Spinal cord (tissue), 10 donors: ENCODE results near the gene SLMAP. TPM values are rescaled to one million over a fixed set of nuclear protein-coding genes. Genes with fewer than 3 reads are reported as not detected.
"Not testable (repeated sequence)": the region's sequence is repeated elsewhere in the genome, so short reads cannot be mapped to it uniquely, and the experiment has no call there.

ENCODE experiments used
- DNase-seq, 6 donors: peaks; one replicate each; pipeline versions ENCODE4 v3.0.0 to v3.0.0-alpha.2; 2013 to 2015; ENCODE audit warnings: low spot score in 6 of 6, low read depth in 4 of 6
- H3K27ac ChIP-seq: one replicate; pipeline ENCODE4 v1.5.1; 2013; ENCODE audit warnings: low read depth, low read length, control low read depth
- H3K27me3 ChIP-seq: one replicate; pipeline ENCODE4 v1.6.1; 2013; ENCODE audit warnings: low read length; ENCODE audit not compliant: control insufficient read depth, insufficient read depth
- H3K36me3 ChIP-seq: one replicate; pipeline ENCODE4 v1.6.1; 2013; ENCODE audit warnings: low read length; ENCODE audit not compliant: control insufficient read depth, insufficient read depth
- H3K4me1 ChIP-seq: one replicate; pipeline ENCODE4 v1.6.1; 2013; ENCODE audit warnings: low read length; ENCODE audit not compliant: control insufficient read depth, insufficient read depth
- H3K4me3 ChIP-seq: one replicate; pipeline ENCODE4 v1.5.1; 2013; ENCODE audit warnings: low read depth, low read length, control low read depth
- H3K9me3 ChIP-seq: one replicate; pipeline ENCODE4 v1.6.1; 2013; ENCODE audit warnings: low read length; ENCODE audit not compliant: control insufficient read depth, insufficient read depth
- WGBS: methylation state at CpG from one replicate; pipeline ENCODE4 v1.1.5; 2013; ENCODE audit warnings: missing lambda C conversion rate; ENCODE audit not compliant: insufficient coverage; 5-methylcytosine and 5-hydroxymethylcytosine counted together
- polyA plus RNA-seq, 2 donors: library from polyadenylated mRNA; unstranded; fragments of 120-200 nt; gene quantifications; one replicate each; pipeline ENCODE4 v1.2.1, GENCODE V29; 2013; ENCODE audit not compliant: insufficient read length in 2 of 2
- total RNA-seq, 2 donors: library from RNA; depleted of rRNA in 1 of 2; stranded (reverse); fragments of 120-200 nt in 1 of 2; fragments of >200 nt in 1 of 2; gene quantifications; one replicate each; pipeline versions ENCODE4 v1.2.3 to v1.2.4, GENCODE V29; 2013 to 2014
- donor health status: healthy.

SLMAP gene
- total and polyA plus RNA-seq, 4 donors: 36.3 to 80.9 (median 40.6) TPM

DNA sequence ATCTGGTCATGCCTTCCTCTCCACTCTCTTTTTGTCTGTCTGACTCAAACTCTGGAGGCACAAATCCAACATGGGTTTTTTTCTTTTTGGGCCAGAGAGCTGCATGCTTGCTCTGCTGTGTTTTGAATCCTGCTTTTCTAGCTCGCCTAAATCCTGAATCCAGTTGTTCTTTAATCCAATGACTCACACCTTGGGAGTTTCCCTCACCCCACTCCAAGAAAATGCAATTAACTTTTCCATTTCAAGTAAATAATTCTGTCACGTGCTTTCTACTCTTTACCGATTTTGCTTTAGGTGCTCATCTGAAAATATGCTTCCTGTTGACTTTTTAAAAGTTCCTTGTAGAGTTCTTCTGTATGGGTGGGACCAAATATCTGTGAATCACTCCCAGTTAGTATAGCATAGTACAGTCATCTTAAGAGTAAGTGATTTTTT lies 47.6 kb downstream of the SLMAP start:
- no peak overlapping the region for H3K4me3 ChIP-seq
- no peaks in the 10 kb centered on the region for H3K27me3 ChIP-seq
- H3K9me3 ChIP-seq: no peaks in the 10 kb centered on the region
- H3K36me3 ChIP-seq: no peaks in the 10 kb centered on the region
- DNase-seq: peak in 1 of 6 donors; percentile 49
- 33% methylated on average over 1 of the region's 3 CpGs for WGBS
- peak overlapping the region; percentile 6 for H3K27ac ChIP-seq
- H3K4me1 ChIP-seq: peaks cover 7% of the 10 kb centered on the region

DNA sequence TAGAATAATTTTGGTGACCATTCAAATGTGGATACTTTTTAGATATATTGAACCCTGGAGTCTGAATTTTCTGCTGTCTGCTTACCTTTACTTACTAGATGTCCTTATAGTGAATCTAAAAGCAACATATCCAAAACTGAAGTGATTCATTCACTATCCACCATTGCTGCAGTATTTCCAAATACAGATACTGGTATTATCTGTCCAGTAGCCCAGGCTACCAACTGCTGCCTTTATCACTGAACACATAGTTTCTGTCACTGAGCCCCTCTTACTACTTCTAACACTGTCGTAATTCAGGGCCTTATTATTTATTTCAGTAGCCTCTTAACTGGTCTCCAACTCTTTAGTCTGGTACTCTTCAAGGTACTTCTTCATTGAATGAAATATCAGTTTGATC lies 49.2 kb downstream of the SLMAP start:
- H3K27ac ChIP-seq: no peak overlapping the region
- no peaks in the 10 kb centered on the region for H3K9me3 ChIP-seq
- H3K27me3 ChIP-seq: no peaks in the 10 kb centered on the region
- WGBS: 100% methylated on average over 1 of the region's 1 CpG
- H3K4me3 ChIP-seq: no peak overlapping the region
- H3K4me1 ChIP-seq: peaks cover 16% of the 10 kb centered on the region
- DNase-seq: no peak
- H3K36me3 ChIP-seq: peaks cover 3% of the 10 kb centered on the region

DNA sequence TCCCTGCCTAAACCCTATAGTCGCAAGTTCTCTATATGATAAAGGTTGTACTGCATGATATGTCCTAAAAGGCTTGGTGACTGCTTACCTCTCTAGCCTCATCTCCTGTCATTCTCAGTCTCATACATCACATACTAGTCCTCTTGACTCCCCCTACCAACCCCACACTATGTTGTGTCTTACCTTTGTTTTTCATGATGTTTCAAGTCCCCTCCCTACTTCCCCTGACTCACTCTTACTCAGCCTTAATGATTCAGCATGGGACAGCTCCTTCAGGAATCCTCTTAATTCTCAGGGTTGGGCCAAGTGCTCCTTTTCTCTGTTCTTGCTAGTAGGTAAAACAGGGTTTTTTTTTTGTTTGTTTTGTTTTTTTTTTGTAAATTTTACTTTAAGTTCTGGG lies 49.6 kb downstream of the SLMAP start:
- Histone ChIP-seq H3K9me3 (no peaks in the 10 kb centered on the region), H3K27ac (no peak overlapping the region), H3K4me3 (no peak overlapping the region), H3K36me3 (peaks cover 3% of the 10 kb centered on the region), H3K4me1 (peaks cover 16% of the 10 kb centered on the region), H3K27me3 (no peaks in the 10 kb centered on the region)
- no CpG with 5 or more reads among the region's 1 CpG for WGBS
- no peak for DNase-seq

DNA sequence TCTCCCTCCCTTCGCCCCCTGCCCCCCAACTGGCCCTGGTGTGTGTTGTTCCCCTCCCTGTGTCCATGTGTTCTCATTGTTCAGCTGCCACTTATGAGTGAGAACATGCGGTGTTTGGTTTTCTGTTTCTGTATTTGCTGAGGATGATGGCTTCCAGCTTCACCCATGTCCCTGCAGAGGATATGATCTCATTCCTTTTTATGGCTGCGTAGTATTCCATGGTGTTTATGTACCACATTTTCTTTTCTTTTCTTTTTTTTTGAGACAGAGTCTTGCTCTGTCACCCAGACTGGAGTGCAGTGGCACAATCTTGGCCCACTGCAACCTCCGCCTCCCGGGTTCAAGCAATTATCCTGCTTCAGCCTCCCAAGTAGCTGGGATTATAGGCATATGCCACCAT lies 50.1 kb downstream of the SLMAP start:
- not testable (repeated sequence) for H3K27ac ChIP-seq, H3K9me3 ChIP-seq, H3K36me3 ChIP-seq, H3K4me3 ChIP-seq, H3K27me3 ChIP-seq, DNase-seq
- WGBS: no CpG with 5 or more reads among the region's 5 CpGs
- peaks cover 15% of the 10 kb centered on the region for H3K4me1 ChIP-seq

DNA sequence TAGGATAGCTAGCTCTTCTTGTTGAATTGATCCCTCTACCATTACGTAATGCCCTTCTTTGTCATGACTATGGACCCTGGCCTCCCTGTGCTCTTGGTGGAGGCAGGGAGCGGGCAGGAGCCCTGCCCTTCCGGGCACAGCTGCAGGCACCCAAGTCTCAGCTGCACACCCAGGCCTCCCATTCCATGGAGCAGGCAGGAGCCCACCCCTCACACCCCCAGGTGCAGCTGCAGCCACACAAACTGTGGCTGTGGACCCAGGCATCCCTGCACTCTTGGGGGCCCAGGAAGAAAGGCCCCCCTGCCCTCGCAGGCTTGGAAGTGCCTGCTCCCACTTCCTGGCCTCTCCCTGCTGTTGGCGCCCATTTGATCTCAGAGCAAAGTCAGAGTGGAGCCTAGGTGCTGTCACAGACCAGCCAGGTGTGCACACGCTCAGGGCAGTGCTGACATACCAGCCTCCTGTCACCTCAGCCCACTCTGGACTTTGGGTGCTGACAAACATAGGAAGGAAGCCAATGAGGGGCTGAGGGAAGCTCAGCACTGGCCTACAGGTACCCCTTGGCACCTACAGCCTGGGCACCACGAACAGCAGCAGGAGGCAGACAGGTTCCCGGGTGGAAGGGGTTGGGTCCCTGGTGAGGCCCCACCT lies 53.0 kb downstream of the SLMAP start:
- Histone ChIP-seq H3K4me1 (peaks cover 9% of the 10 kb centered on the region), H3K27ac (no peak overlapping the region), H3K27me3 (no peaks in the 10 kb centered on the region), H3K9me3 (no peaks in the 10 kb centered on the region), H3K36me3 (peaks cover 3% of the 10 kb centered on the region), H3K4me3 (no peak overlapping the region)
- no peak for DNase-seq
- 86% methylated on average over 8 of the region's 8 CpGs for WGBS

DNA sequence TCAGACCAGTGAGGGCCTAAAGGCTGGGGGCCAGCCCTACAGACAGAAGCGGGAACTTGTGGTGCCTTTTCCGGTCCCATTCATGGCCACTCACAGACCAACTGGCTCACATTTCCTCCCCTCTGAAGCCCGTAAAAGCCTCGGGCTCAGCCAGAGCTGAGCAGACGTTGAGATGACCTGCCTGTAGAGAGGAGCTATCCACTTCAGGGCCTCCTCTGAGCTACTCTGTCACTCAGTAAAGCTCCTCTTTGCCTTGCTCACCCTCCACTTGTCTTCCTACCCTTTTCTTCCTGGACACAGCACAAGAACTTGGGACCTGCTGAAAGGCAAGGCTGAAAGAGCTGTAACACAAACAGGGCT lies 53.5 kb downstream of the SLMAP start:
- H3K4me1 ChIP-seq: peaks cover 9% of the 10 kb centered on the region
- no peaks in the 10 kb centered on the region for H3K9me3 ChIP-seq
- 87% methylated on average over 5 of the region's 5 CpGs for WGBS
- no peak overlapping the region for H3K4me3 ChIP-seq
- no peaks in the 10 kb centered on the region for H3K27me3 ChIP-seq
- no peak for DNase-seq
- peaks cover 3% of the 10 kb centered on the region for H3K36me3 ChIP-seq
- H3K27ac ChIP-seq: no peak overlapping the region

DNA sequence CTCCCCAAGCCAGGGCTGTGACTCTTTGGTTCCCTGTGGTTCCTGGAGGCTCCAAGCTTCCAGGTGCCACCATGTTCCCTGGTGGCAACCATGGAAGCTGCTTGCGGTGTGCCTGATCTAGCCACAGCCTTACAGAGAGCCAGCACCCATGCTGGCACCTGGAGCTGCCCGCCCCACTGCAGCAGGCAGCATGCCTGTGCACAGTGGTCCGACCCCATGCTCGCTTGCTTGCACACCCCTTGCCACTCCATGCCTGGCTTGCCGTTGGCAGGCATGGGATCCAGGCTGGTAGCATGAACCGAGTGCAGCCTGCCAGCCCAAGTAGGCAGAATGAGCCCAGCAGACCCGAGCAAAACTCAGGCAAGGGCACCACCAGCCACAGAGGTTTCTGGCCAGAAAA lies 53.9 kb downstream of the SLMAP start:
- DNase-seq: no peak
- WGBS: 85% methylated on average over 7 of the region's 7 CpGs
- Histone ChIP-seq H3K4me3 (no peak overlapping the region), H3K9me3 (no peaks in the 10 kb centered on the region), H3K36me3 (peaks cover 3% of the 10 kb centered on the region), H3K27ac (no peak overlapping the region), H3K4me1 (peaks cover 9% of the 10 kb centered on the region), H3K27me3 (no peaks in the 10 kb centered on the region)

DNA sequence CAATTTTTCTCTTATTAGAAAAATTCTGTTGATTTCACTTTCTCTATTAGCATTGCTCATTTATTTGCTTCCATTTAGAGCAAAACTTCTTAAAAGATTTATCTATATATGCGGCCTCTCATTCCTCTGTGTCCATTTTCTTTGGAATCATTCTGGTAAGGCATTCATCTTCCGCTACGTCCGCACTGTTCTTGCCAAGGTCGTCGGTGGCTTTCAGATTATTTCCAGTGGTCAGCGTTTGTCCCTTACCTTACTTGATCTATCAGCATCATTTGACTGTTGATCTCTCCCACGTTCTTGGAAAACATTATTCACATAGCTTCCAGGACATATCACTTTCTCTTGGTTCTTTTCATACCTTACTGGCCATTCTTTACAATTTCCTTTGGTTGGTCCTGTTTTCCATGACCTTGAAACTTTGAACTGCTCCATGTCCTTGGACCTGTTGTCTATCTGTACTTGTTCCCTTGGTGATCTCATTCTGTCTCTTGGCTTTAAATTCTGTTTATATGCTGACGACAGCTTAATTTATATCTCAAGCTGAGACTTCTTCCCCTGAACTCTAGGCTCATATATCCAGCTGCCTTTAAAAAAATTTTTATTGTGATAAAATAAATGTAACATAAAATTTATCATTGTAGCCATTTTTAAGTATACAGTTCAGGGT lies 54.5 kb downstream of the SLMAP start:
- peaks cover 3% of the 10 kb centered on the region for H3K36me3 ChIP-seq
- peaks cover 9% of the 10 kb centered on the region for H3K4me1 ChIP-seq
- H3K27me3 ChIP-seq: no peaks in the 10 kb centered on the region
- H3K9me3 ChIP-seq: no peaks in the 10 kb centered on the region
- no peak for DNase-seq
- H3K27ac ChIP-seq: no peak overlapping the region
- 87% methylated on average over 8 of the region's 9 CpGs for WGBS
- no peak overlapping the region for H3K4me3 ChIP-seq

DNA sequence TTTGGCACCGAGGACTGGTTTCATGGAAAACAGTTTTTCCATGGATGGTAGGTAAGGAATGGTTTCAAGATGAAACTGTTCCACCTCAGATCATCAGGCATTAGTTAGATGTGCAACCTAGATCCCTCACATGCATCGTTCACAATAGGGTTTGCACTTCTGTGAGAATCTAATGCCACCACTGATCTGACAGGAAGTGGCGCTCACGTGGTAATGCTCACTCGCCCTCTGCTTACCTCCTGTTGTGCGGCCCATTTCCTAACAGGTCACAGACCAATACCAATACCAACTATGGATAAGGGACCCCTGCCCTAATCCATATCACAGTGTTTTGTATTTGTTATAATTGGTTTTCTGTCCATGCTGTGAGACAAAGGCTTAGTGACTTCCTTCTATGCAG lies 58.9 kb downstream of the SLMAP start:
- no peak for DNase-seq
- Histone ChIP-seq H3K36me3 (peaks cover 1% of the 10 kb centered on the region), H3K27ac (no peak overlapping the region), H3K27me3 (no peaks in the 10 kb centered on the region), H3K9me3 (no peaks in the 10 kb centered on the region), H3K4me1 (peaks cover 2% of the 10 kb centered on the region), H3K4me3 (no peak overlapping the region)
- 95% methylated on average over 3 of the region's 6 CpGs for WGBS

DNA sequence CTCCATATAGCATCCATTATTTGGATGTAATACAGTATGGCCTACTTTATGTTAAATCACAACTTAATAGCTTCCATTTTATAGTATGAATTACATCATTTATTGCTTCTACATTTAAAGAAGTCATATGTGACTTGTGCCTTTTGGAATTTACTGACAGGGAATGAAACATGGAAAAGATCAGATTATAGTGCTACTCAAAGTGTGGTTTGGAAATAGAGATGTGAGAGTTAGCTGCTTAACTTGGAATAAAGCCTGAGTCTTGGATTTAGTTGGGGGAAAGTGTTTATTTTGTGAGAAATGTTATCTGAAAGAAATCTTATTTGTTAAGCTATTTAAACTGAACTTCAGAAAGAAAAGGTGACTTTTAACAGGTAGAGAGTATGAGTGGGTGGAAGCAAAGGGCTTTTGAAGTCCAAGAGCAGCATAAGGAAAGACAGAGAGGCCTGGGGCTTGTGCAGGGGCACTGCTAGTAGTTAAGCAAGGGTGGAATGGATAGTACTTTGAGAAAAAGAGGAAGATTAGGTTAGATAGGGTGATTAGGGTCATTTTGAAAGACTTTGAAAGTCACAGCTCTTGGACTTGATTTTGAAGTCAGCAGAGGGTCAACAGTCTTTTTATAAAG lies 60.5 kb downstream of the SLMAP start:
- DNase-seq: no peak
- H3K9me3 ChIP-seq: no peaks in the 10 kb centered on the region
- no peaks in the 10 kb centered on the region for H3K4me1 ChIP-seq
- no peak overlapping the region for H3K4me3 ChIP-seq
- H3K36me3 ChIP-seq: no peaks in the 10 kb centered on the region
- no peak overlapping the region for H3K27ac ChIP-seq
- H3K27me3 ChIP-seq: no peaks in the 10 kb centered on the region
